Endothelial cell of umbilical vein (primary cell): ENCODE data around the gene RAB37.

ENCODE experiments used
- CTCF ChIP-seq, 2 donors: IDR thresholded peaks; 1 replicate in 1 of 2; 2 replicates in 1 of 2; pipeline ENCODE4 v1.5.1; 2011; ENCODE audit warnings: low read length in 2 of 2, mild to moderate bottlenecking in 2 of 2, moderate library complexity in 2 of 2, control low read depth in 1 of 2, inconsistent platforms in 1 of 2, low read depth in 1 of 2; ENCODE audit not compliant: insufficient read depth in 1 of 2; ENCODE audit errors: extremely low read depth in 1 of 2
- MAX ChIP-seq: IDR thresholded peaks from 2 replicates; pipeline ENCODE4 v1.6.1; 2011; ENCODE audit not compliant: insufficient read depth, insufficient read length
- MYC ChIP-seq: IDR thresholded peaks from one replicate; pipeline ENCODE4 v1.6.1; 2011; ENCODE audit warnings: mild to moderate bottlenecking, low read depth, low read length

GRCh38 chr17:74723891-74724290, 13.2 kb upstream of the RAB37 start:
- TF ChIP-seq CTCF (IDR thresholded peaks at IDR 0.05; ENCODE audit: extremely low read depth in 1 of 2, insufficient read depth in 1 of 2, low read depth in 1 of 2, low read length in 2 of 2) (no peak), MAX (no peak), MYC (no peak)
